Endothelial cell of umbilical vein (primary cell): ENCODE data around the gene SH3BP5. TPM values are rescaled to one million over a fixed set of nuclear protein-coding genes. Genes with fewer than 3 reads are reported as not detected.
A peak's percentile ranks its signal among the peaks of the same experiment; 100 is the strongest.
"Not testable (repeated sequence)": the region's sequence is repeated elsewhere in the genome, so short reads cannot be mapped to it uniquely, and the experiment has no call there.

Source experiments
- BruUV-seq: library from RNA; stranded (reverse); fragments of 400-500 nt; replicated peaks from 2 replicates; lab custom pipeline; 2021; lab: Mats Ljungman, UMichigan
- CTCF ChIA-PET: fragments of 300-600, 350-600 bp; sonication (Branson Sonifier 250); formaldehyde crosslinking; loops from one replicate; lab custom pipeline; 2021; ENCODE audit warnings: antibody characterized with exemption, inconsistent platforms; lab: Charles Lee
- POLR2A ChIA-PET: fragments of 300-600, 350-600 bp; sonication (Branson Sonifier 250); formaldehyde crosslinking; loops from one replicate; lab custom pipeline; 2021; ENCODE audit warnings: antibody characterized with exemption, inconsistent platforms; lab: Charles Lee
- DNase-seq: peaks from one replicate; pipeline ENCODE4 v3.0.0-alpha.2; 2011; ENCODE audit warnings: low read depth, low spot score
- FAIRE-seq: peaks from 2 replicates; lab custom pipeline; 2011; peaks lifted over from hg19 to GRCh38; lab: Jason Lieb, UNC
- H2AFZ ChIP-seq: 2 replicates; pipeline ENCODE4 v1.6.0; 2012; ENCODE audit warnings: low read depth, low read length, control low read depth, inconsistent platforms
- H3K27ac ChIP-seq: 2 replicates; pipeline ENCODE4 v1.5.1; 2011; ENCODE audit warnings: low read depth, mild to moderate bottlenecking, control low read depth, low read length, moderate library complexity; ENCODE audit not compliant: insufficient read depth
- H3K27me3 ChIP-seq, 2 experiments: 2 replicates each; pipeline versions ENCODE4 v1.6.0 to v1.6.1; 2011; ENCODE audit warnings: low read length in 2 of 2, mixed read lengths in 1 of 2; ENCODE audit not compliant: control insufficient read depth in 2 of 2, insufficient read depth in 2 of 2
- H3K36me3 ChIP-seq, 2 experiments: 2 replicates in 1 of 2; 3 replicates in 1 of 2; pipeline ENCODE4 v1.5.1; 2011; ENCODE audit warnings: low read length in 2 of 2, mild to moderate bottlenecking in 1 of 2, moderate library complexity in 1 of 2; ENCODE audit not compliant: control insufficient read depth in 2 of 2, insufficient read depth in 2 of 2; ENCODE audit errors: extremely low read depth in 1 of 2
- H3K4me1 ChIP-seq: 3 replicates; pipeline ENCODE4 v1.5.1; 2011; ENCODE audit warnings: mild to moderate bottlenecking, low read length; ENCODE audit not compliant: control insufficient read depth, insufficient read depth; ENCODE audit errors: extremely low read depth
- H3K4me2 ChIP-seq: 2 replicates; pipeline ENCODE4 v1.6.1; 2011; ENCODE audit warnings: low read length, control low read depth, mixed read lengths; ENCODE audit not compliant: insufficient read depth
- H3K4me3 ChIP-seq, 3 experiments: fragments of 200-600 bp in 1 of 3; sonication (generic), shearing (Covaris generic) in 1 of 3; replicated peaks in 1 of 3; 2 replicates each; pipeline ENCODE4 v1.5.1; 2011 to 2016; ENCODE audit warnings: control low read depth in 3 of 3, low read length in 3 of 3, mild to moderate bottlenecking in 2 of 3, inconsistent platforms in 1 of 3, low read depth in 1 of 3, moderate library complexity in 1 of 3; ENCODE audit not compliant: insufficient read depth in 1 of 3
- H3K79me2 ChIP-seq: 2 replicates; pipeline ENCODE4 v1.6.0; 2012; ENCODE audit warnings: low read length, inconsistent platforms; ENCODE audit not compliant: control insufficient read depth, insufficient read depth
- H3K9ac ChIP-seq: replicated peaks from 2 replicates; pipeline ENCODE3; 2011; ENCODE audit warnings: low read length, control low read depth; ENCODE audit not compliant: insufficient read depth; ENCODE audit errors: extremely low read depth
- H3K9me1 ChIP-seq: replicated peaks from 3 replicates; pipeline ENCODE4 v1.6.0; 2011; ENCODE audit warnings: mild to moderate bottlenecking, low read length; ENCODE audit not compliant: control insufficient read depth, insufficient read depth; ENCODE audit errors: extremely low read depth
- H3K9me3 ChIP-seq: replicated peaks from 2 replicates; pipeline ENCODE4 v1.5.1; 2012; ENCODE audit warnings: low read length, inconsistent platforms; ENCODE audit not compliant: control insufficient read depth, insufficient read depth
- H4K20me1 ChIP-seq: replicated peaks from 2 replicates; pipeline ENCODE3; 2011; ENCODE audit warnings: mild to moderate bottlenecking, low read length; ENCODE audit not compliant: control insufficient read depth, insufficient read depth; ENCODE audit errors: extremely low read depth
- CTCF ChIP-seq, 2 donors: IDR thresholded peaks; 1 replicate in 1 of 2; 2 replicates in 1 of 2; pipeline ENCODE4 v1.5.1; 2011; ENCODE audit warnings: low read length in 2 of 2, mild to moderate bottlenecking in 2 of 2, moderate library complexity in 2 of 2, control low read depth in 1 of 2, inconsistent platforms in 1 of 2, low read depth in 1 of 2; ENCODE audit not compliant: insufficient read depth in 1 of 2; ENCODE audit errors: extremely low read depth in 1 of 2
- EZH2 ChIP-seq: IDR thresholded peaks from 2 replicates; pipeline ENCODE4 v1.6.1; 2012; ENCODE audit warnings: borderline replicate concordance, low read depth, mild to moderate bottlenecking, moderate library complexity, low read length, inconsistent platforms; ENCODE audit not compliant: severe bottlenecking
- FOS ChIP-seq: IDR thresholded peaks from 2 replicates; pipeline ENCODE4 v1.6.1; 2011; ENCODE audit warnings: mild to moderate bottlenecking, low read length, moderate library complexity, borderline replicate concordance; ENCODE audit not compliant: insufficient read depth
- GATA2 ChIP-seq: IDR thresholded peaks from 2 replicates; pipeline ENCODE4 v1.7.0; 2011; ENCODE audit warnings: low read depth, mild to moderate bottlenecking, moderate library complexity, mixed read lengths, low read length; ENCODE audit not compliant: insufficient read length, insufficient read depth
- JUN ChIP-seq: IDR thresholded peaks from 2 replicates; pipeline ENCODE4 v1.6.1; 2011; ENCODE audit warnings: borderline replicate concordance, low read depth; ENCODE audit not compliant: insufficient read length, insufficient read depth
- POLR2AphosphoS5 ChIP-seq: IDR thresholded peaks from 2 replicates; pipeline ENCODE4 v1.6.1; 2012; ENCODE audit warnings: low read depth, mild to moderate bottlenecking, control low read depth, low read length, moderate library complexity; ENCODE audit not compliant: insufficient read depth
- dilution Hi-C: fragments of 300-500 bp; cut with MboI; formaldehyde crosslinking; loops from one replicate; pipeline ENCODE4 v1.15.0; 2019; ENCODE audit warnings: low sequenced_read_pairs; ENCODE audit not compliant: extremely low pct_ligation_motif_present
- intact Hi-C: fragments of 100-400 bp; cut with micrococcal nuclease; formaldehyde crosslinking; loops from one replicate; pipeline ENCODE4 v1.10.0; 2022
- polyA plus RNA-seq, 4 experiments: library from polyadenylated mRNA; depleted of rRNA in 3 of 4; stranded (reverse) in 3 of 4; unstranded in 1 of 4; fragments of >200 nt; gene quantifications; 2 replicates each; pipeline versions ENCODE4 v1.2.1 to v1.2.3, GENCODE V29; 2011 to 2012; ENCODE audit warnings: missing spikeins in 1 of 4
- total RNA-seq: library from RNA; stranded (reverse); gene quantifications from 2 replicates; pipeline ENCODE4 v1.2.3, GENCODE V29; 2021

SH3BP5 gene
- total and polyA plus RNA-seq, 2 donors (not counting 3 experiments of a cell fraction or from before 2014, with no cell fraction given) = 35.3 to 76.3 TPM

- H3K27me3 ChIP-seq, H4K20me1 ChIP-seq, H3K79me2 ChIP-seq, H3K4me2 ChIP-seq, POLR2A ChIA-PET, BruUV-seq, dilution Hi-C loops, intact Hi-C loops, H3K9me3 ChIP-seq, H3K36me3 ChIP-seq, H3K9me1 ChIP-seq, H3K4me3 ChIP-seq: not testable (repeated sequence)
- peak overlapping the region; percentile 39 for H3K27ac ChIP-seq
- CTCF ChIA-PET = interaction anchor here (1.4 to 2.7 kb wide), 3 partner anchors 10 to 11 kb away, joined by 3 to 7 read pairs (median 6); no protein-coding TSS in a partner anchor
- peak overlapping the region; percentile 7 for H2AFZ ChIP-seq
- DNase-seq (peak; percentile 84), FAIRE-seq (peak; percentile 80)
- peak overlapping the region; percentile 5 for H3K9ac ChIP-seq
- peaks cover 14% of the 10 kb centered on the region for H3K4me1 ChIP-seq
These were observed 24.3 kb upstream of the SH3BP5 start for GRCh38 chr3:15356651-15357061.

GRCh38 chr3:15356176-15356575 is 23.8 kb upstream of the SH3BP5 start:
- no peak for TF ChIP-seq FOS
- no peak for TF ChIP-seq POLR2AphosphoS5
- TF ChIP-seq JUN = no peak
- no peak for TF ChIP-seq GATA2
- TF ChIP-seq EZH2 = no peak
- no peak for TF ChIP-seq CTCF (IDR thresholded peaks at IDR 0.05; ENCODE audit: extremely low read depth in 1 of 2, insufficient read depth in 1 of 2, low read depth in 1 of 2, low read length in 2 of 2)
- H3K27me3 ChIP-seq = no peaks in the 10 kb centered on the region
- DNase-seq = no peak
- dilution Hi-C loops (no loop called here), intact Hi-C loops (no loop called here)
- H3K9me1 ChIP-seq = no peaks in the 10 kb centered on the region
- no peak overlapping the region for H3K4me3 ChIP-seq
- peaks cover 13% of the 10 kb centered on the region for H3K4me1 ChIP-seq
- no peaks in the 10 kb centered on the region for H4K20me1 ChIP-seq
- no peaks in the 10 kb centered on the region for H3K36me3 ChIP-seq
- H3K9me3 ChIP-seq = no peaks in the 10 kb centered on the region
- no peak overlapping the region for H3K4me2 ChIP-seq
- no TSS peak for BruUV-seq
- no peaks in the 10 kb centered on the region for H3K79me2 ChIP-seq
- POLR2A ChIA-PET = no interaction called here
- peak overlapping the region; percentile 5 for H3K9ac ChIP-seq
- CTCF ChIA-PET = interaction anchor here (1.2 to 2.7 kb wide), 4 partner anchors 11 to 50 kb away, joined by 3 to 7 read pairs (median 4); partner anchors contain the start of gene SH3BP5
- FAIRE-seq = peak; percentile 68
- H2AFZ ChIP-seq = no peak overlapping the region
- peak overlapping the region; percentile 39 for H3K27ac ChIP-seq
